Measurements from ENCODE around the gene ACBD4.

DNA sequence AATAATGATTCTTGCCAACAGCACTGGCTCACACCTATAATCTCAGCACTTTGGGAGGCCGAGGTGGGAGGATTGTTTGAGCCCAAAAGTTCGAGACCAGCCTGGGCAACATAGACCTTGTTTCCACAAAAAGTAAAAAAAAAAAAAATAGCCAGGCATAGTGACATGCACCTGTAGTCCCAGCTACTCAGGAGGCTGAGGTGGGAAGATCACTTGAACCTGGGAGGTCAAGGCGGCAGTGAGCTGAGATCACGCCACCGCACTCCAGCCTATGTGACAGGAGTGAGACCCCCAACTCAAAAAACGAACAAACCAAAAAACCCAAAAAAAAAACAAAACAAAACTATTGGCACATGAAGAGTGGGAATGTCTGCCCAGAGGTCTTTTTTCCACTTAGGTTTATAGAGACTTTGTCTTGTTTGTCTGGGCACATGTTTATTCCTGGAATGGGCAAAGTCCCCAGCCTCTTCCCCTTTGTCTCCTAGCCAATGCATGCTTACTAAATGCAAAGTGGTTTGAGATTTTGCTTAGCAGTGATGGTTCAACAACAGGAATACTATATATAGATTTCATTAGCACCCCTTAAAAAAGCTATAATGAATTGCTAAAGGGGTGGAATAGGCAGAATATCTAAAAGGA is 48.5 kb upstream of the ACBD4 start:
- TF ChIP-seq ESRRA (IDR thresholded peaks at IDR 0.05; ENCODE audit: low read length) = no peak
- TF ChIP-seq, protein P1, sequence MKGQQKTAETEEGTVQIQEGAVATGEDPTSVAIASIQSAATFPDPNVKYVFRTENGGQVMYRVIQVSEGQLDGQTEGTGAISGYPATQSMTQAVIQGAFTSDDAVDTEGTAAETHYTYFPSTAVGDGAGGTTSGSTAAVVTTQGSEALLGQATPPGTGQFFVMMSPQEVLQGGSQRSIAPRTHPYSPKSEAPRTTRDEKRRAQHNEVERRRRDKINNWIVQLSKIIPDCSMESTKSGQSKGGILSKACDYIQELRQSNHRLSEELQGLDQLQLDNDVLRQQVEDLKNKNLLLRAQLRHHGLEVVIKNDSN (IDR thresholded peaks at IDR 0.05; ENCODE audit: borderline replicate concordance, extremely low read length, insufficient read depth, low read depth, low read length) = no peak
- TF ChIP-seq CTCF (IDR thresholded peaks at IDR 0.05 in 2 of 3, conservative IDR thresholded peaks at IDR 0.05 in 1 of 3; ENCODE audit: control insufficient read depth in 2 of 3, extremely low read depth in 1 of 3, insufficient read depth in 1 of 3, low read depth in 3 of 3, low read length in 3 of 3) = no peak
- no peak for TF ChIP-seq PML (IDR thresholded peaks at IDR 0.05; ENCODE audit: low read length)
- TF ChIP-seq, protein P2, sequence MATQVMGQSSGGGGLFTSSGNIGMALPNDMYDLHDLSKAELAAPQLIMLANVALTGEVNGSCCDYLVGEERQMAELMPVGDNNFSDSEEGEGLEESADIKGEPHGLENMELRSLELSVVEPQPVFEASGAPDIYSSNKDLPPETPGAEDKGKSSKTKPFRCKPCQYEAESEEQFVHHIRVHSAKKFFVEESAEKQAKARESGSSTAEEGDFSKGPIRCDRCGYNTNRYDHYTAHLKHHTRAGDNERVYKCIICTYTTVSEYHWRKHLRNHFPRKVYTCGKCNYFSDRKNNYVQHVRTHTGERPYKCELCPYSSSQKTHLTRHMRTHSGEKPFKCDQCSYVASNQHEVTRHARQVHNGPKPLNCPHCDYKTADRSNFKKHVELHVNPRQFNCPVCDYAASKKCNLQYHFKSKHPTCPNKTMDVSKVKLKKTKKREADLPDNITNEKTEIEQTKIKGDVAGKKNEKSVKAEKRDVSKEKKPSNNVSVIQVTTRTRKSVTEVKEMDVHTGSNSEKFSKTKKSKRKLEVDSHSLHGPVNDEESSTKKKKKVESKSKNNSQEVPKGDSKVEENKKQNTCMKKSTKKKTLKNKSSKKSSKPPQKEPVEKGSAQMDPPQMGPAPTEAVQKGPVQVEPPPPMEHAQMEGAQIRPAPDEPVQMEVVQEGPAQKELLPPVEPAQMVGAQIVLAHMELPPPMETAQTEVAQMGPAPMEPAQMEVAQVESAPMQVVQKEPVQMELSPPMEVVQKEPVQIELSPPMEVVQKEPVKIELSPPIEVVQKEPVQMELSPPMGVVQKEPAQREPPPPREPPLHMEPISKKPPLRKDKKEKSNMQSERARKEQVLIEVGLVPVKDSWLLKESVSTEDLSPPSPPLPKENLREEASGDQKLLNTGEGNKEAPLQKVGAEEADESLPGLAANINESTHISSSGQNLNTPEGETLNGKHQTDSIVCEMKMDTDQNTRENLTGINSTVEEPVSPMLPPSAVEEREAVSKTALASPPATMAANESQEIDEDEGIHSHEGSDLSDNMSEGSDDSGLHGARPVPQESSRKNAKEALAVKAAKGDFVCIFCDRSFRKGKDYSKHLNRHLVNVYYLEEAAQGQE (IDR thresholded peaks at IDR 0.05; ENCODE audit: low read depth, low read length) = no peak
- no peak for TF ChIP-seq EZH2 (IDR thresholded peaks at IDR 0.05; ENCODE audit: borderline replicate concordance, control insufficient read depth, low read depth, low read length)
- no peak for TF ChIP-seq TAF1 (IDR thresholded peaks at IDR 0.05; ENCODE audit: borderline replicate concordance, low read depth, low read length)
- TF ChIP-seq SRF (IDR thresholded peaks at IDR 0.05; ENCODE audit: low read depth in 2 of 2, low read length in 2 of 2) = no peak
- TF ChIP-seq BCL11A (IDR thresholded peaks at IDR 0.05; ENCODE audit: low read depth, low read length) = no peak
- no peak for TF ChIP-seq TARDBP (IDR thresholded peaks at IDR 0.05; ENCODE audit: borderline replicate concordance)
- TF ChIP-seq MEF2A (IDR thresholded peaks at IDR 0.05; ENCODE audit: insufficient read depth, low read depth, low read length) = no peak

All from GM12878 (cell line).